Activated CD4-positive, alpha-beta memory T cell treated with anti-CD3 and anti-CD28 coated beads for 36 hours (primary cell): Measurements from ENCODE around the gene JDP2. TPM values are rescaled to one million over a fixed set of nuclear protein-coding genes. Genes with fewer than 3 reads are reported as not detected.
"Not testable (repeated sequence)": the region's sequence is repeated elsewhere in the genome, so short reads cannot be mapped to it uniquely, and the experiment has no call there.

Source experiments
- CTCF ChIA-PET: fragments of 350-600 bp; sonication (Branson Sonifier 250); formaldehyde crosslinking; loops from one replicate; lab custom pipeline; 2021; ENCODE audit warnings: antibody characterized with exemption, inconsistent platforms; lab: Charles Lee
- POLR2A ChIA-PET: fragments of 350-600 bp; sonication (Branson Sonifier 250); formaldehyde crosslinking; loops from one replicate; lab custom pipeline; 2021; ENCODE audit warnings: antibody characterized with exemption; lab: Charles Lee
- DNase-seq: peaks from one replicate; pipeline ENCODE4 v3.0.0-alpha.2; 2020
- H3K27ac Mint-ChIP-seq: one replicate; pipeline ENCODE4 v1.8.0; 2021; ENCODE audit warnings: mixed read lengths
- H3K27me3 Mint-ChIP-seq: one replicate; pipeline ENCODE4 v1.8.0; 2021; ENCODE audit warnings: mixed read lengths
- H3K36me3 Mint-ChIP-seq: one replicate; pipeline ENCODE4 v1.8.0; 2021; ENCODE audit warnings: mixed read lengths
- H3K4me1 Mint-ChIP-seq: one replicate; pipeline ENCODE4 v1.8.0; 2021; ENCODE audit warnings: low read depth, mixed read lengths
- H3K4me3 Mint-ChIP-seq: one replicate; pipeline ENCODE4 v1.8.0; 2021; ENCODE audit warnings: mild to moderate bottlenecking, mixed read lengths
- H3K9me3 Mint-ChIP-seq: one replicate; pipeline ENCODE4 v1.8.0; 2021; ENCODE audit warnings: mixed read lengths
- intact Hi-C: fragments of 100-400 bp; cut with micrococcal nuclease; formaldehyde crosslinking; loops from one replicate; pipeline ENCODE4 v1.15.1; 2023
- total RNA-seq, 2 experiments: library from RNA; stranded (reverse); gene quantifications; one replicate each; pipeline ENCODE4 v1.2.3, GENCODE V29; 2021

JDP2 gene
- total RNA-seq: 1 to 10 TPM; 1.7 to 1.8 TPM

- no peaks in the 10 kb centered on the region for H3K36me3 Mint-ChIP-seq
- POLR2A ChIA-PET: no interaction called here
- peak; percentile 55 for DNase-seq
- CTCF ChIA-PET: interaction anchor here (0.5 kb wide), 1 partner anchor 1449 kb away, joined by 3 read pairs; no protein-coding TSS in a partner anchor
- H3K9me3 Mint-ChIP-seq: peaks cover 3% of the 10 kb centered on the region
- H3K27ac Mint-ChIP-seq: no peak within 1 kb of the TSS
- H3K27me3 Mint-ChIP-seq: peaks cover 19% of the 10 kb centered on the region
- H3K4me3 Mint-ChIP-seq: peak within 1 kb of the TSS; percentile 70
- intact Hi-C loops: loop anchor here (1.0 to 5.0 kb wide), 3 partner anchors 60 to 140 kb away; no protein-coding TSS in a partner anchor
- H3K4me1 Mint-ChIP-seq: peaks cover 12% of the 10 kb centered on the region
These were observed at the start of gene JDP2 for GRCh38 chr14:75427482-75428229. TSS of gene JDP2 (plus strand) at chr14:75428022. CDS start at chr14:75437921, 9,899 bp downstream.

- CTCF ChIA-PET: no interaction called here
- POLR2A ChIA-PET: no interaction called here
- DNase-seq: no peak
- peaks cover 10% of the 10 kb centered on the region for H3K27me3 Mint-ChIP-seq
- no peaks in the 10 kb centered on the region for H3K4me1 Mint-ChIP-seq
- intact Hi-C loops: no loop called here
- H3K4me3 Mint-ChIP-seq: no peak overlapping the region
- peaks cover 2% of the 10 kb centered on the region for H3K36me3 Mint-ChIP-seq
- no peak overlapping the region for H3K27ac Mint-ChIP-seq
- H3K9me3 Mint-ChIP-seq: no peaks in the 10 kb centered on the region
These were observed 48.4 kb upstream of the JDP2 start for GRCh38 chr14:75379246-75379929.

DNA sequence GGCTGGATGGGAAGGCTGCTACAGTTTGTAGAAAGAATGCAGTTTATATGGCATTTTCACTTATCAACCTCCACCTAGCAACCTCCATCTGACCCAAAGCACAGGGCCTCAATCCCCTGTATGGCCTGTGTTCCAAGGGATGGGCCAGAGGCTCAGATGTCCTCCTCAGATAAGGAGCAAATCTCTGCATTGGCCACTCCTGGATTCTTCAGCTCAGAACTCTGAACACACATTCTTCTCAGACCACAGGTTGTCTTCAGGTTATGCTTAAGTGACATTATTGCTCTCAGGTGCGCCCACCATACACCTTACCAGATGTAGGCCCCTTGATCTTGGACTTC lies 47.9 kb upstream of the JDP2 start:
- Mint-ChIP-seq H3K27me3 (peaks cover 10% of the 10 kb centered on the region), H3K4me3 (no peak overlapping the region), H3K27ac (no peak overlapping the region), H3K9me3 (no peaks in the 10 kb centered on the region), H3K36me3 (peaks cover 5% of the 10 kb centered on the region), H3K4me1 (no peaks in the 10 kb centered on the region)
- DNase-seq: no peak
- POLR2A ChIA-PET: no interaction called here
- CTCF ChIA-PET: no interaction called here
- intact Hi-C loops: no loop called here

GRCh38 chr14:75380656-75381055 lies 47.2 kb upstream of the JDP2 start:
- H3K27ac Mint-ChIP-seq: no peak overlapping the region
- H3K4me3 Mint-ChIP-seq: no peak overlapping the region
- no peak for DNase-seq
- ChIA-PET CTCF (interaction anchor here (0.6 kb wide), 1 partner anchor 228 kb away, joined by 3 read pairs; no protein-coding TSS in a partner anchor), POLR2A (no interaction called here)
- no peaks in the 10 kb centered on the region for H3K4me1 Mint-ChIP-seq
- no peaks in the 10 kb centered on the region for H3K9me3 Mint-ChIP-seq
- H3K27me3 Mint-ChIP-seq: peaks cover 10% of the 10 kb centered on the region
- intact Hi-C loops: no loop called here
- peaks cover 6% of the 10 kb centered on the region for H3K36me3 Mint-ChIP-seq

- Mint-ChIP-seq H3K9me3 (no peaks in the 10 kb centered on the region), H3K36me3 (peaks cover 6% of the 10 kb centered on the region), H3K4me3 (no peak overlapping the region), H3K27me3 (peaks cover 10% of the 10 kb centered on the region), H3K4me1 (no peaks in the 10 kb centered on the region), H3K27ac (no peak overlapping the region)
- ChIA-PET POLR2A (no interaction called here), CTCF (interaction anchor here (1.1 to 1.2 kb wide), 2 partner anchors 9 to 72 kb away, joined by 3 to 4 read pairs; no protein-coding TSS in a partner anchor)
- intact Hi-C loops: no loop called here
- DNase-seq: no peak
These were observed 46.2 kb upstream of the JDP2 start for GRCh38 chr14:75381642-75382041.

GRCh38 chr14:75383219-75383618 lies 44.6 kb upstream of the JDP2 start:
- CTCF ChIA-PET, H3K27me3 Mint-ChIP-seq, H3K4me3 Mint-ChIP-seq, DNase-seq, H3K36me3 Mint-ChIP-seq, H3K4me1 Mint-ChIP-seq, POLR2A ChIA-PET, intact Hi-C loops, H3K27ac Mint-ChIP-seq, H3K9me3 Mint-ChIP-seq: not testable (repeated sequence)

GRCh38 chr14:75383721-75384120 lies 44.1 kb upstream of the JDP2 start:
- Mint-ChIP-seq H3K27ac (no peak overlapping the region), H3K4me3 (no peak overlapping the region), H3K36me3 (peaks cover 6% of the 10 kb centered on the region), H3K9me3 (no peaks in the 10 kb centered on the region), H3K4me1 (no peaks in the 10 kb centered on the region), H3K27me3 (peaks cover 10% of the 10 kb centered on the region)
- DNase-seq: no peak
- ChIA-PET CTCF (no interaction called here), POLR2A (no interaction called here)
- intact Hi-C loops: no loop called here

DNA sequence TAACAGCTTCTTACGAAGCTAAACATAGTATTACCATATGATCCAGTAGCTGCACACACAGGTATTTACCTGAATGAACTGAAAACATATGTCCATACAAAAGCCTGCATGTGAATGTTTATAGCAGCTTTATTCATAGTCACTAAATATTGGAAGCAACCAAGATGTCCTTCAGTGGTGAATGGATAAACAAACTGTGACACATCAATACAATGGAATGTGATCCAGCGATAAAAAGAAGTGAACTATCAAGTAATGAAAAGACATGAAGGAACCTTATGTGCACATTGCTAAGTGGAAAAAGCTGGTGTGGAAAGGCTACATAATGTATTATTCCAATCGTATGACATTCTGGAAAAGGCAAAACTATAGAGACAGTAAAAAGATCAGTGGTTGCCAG lies 38.1 kb upstream of the JDP2 start:
- H3K27me3 Mint-ChIP-seq: no peaks in the 10 kb centered on the region
- POLR2A ChIA-PET: no interaction called here
- no peak overlapping the region for H3K4me3 Mint-ChIP-seq
- no peak overlapping the region for H3K27ac Mint-ChIP-seq
- CTCF ChIA-PET: interaction anchor here (1.1 to 1.3 kb wide), 2 partner anchors 8 to 100 kb away, joined by 3 to 4 read pairs; no protein-coding TSS in a partner anchor
- intact Hi-C loops: no loop called here
- H3K36me3 Mint-ChIP-seq: peaks cover 3% of the 10 kb centered on the region
- H3K4me1 Mint-ChIP-seq: no peaks in the 10 kb centered on the region
- DNase-seq: no peak
- no peaks in the 10 kb centered on the region for H3K9me3 Mint-ChIP-seq

DNA sequence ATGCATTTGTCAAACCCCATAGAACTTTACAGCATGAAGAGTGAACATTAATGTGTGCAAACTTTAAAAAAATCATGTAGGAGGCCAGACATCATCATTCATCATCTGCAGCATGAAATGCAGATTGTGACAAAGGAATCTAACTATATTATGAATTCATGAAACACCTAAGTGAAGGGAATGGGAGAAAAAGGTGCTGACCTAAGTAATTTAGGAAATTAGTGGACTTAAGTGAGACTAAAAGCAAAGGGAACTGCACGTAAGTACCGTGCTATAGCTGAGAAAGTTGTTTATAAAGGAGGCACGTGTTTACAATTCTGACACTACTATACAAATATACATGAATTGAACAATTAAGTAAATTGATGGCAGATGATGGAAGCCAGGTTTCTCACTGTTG lies 37.6 kb upstream of the JDP2 start:
- POLR2A ChIA-PET: no interaction called here
- Mint-ChIP-seq H3K4me3 (no peak overlapping the region), H3K36me3 (no peaks in the 10 kb centered on the region), H3K4me1 (no peaks in the 10 kb centered on the region), H3K27me3 (no peaks in the 10 kb centered on the region), H3K27ac (no peak overlapping the region), H3K9me3 (no peaks in the 10 kb centered on the region)
- CTCF ChIA-PET: interaction anchor here (1.3 kb wide), 1 partner anchor 9 kb away, joined by 4 read pairs; no protein-coding TSS in a partner anchor
- intact Hi-C loops: no loop called here
- DNase-seq: no peak

DNA sequence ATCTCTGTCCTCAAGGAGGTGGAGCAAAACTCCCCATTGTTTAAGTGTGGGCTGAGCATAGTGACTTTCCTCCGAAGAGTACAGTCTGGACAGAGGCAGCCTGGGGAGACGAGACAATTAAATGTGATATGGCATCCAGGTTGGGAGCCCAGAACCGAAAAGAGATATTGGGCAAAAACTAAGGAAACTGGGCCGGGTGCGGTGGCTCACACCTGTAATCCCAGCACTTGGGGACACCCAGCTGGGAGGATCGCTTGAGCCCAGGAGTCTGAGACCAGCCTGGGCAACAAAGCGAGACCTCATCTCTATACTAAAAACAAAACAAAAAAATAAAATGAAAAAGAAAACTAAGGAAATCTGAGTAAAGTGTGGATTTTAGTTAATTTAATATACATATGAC lies 35.9 kb upstream of the JDP2 start:
- CTCF ChIA-PET: no interaction called here
- H3K27me3 Mint-ChIP-seq: no peaks in the 10 kb centered on the region

DNA sequence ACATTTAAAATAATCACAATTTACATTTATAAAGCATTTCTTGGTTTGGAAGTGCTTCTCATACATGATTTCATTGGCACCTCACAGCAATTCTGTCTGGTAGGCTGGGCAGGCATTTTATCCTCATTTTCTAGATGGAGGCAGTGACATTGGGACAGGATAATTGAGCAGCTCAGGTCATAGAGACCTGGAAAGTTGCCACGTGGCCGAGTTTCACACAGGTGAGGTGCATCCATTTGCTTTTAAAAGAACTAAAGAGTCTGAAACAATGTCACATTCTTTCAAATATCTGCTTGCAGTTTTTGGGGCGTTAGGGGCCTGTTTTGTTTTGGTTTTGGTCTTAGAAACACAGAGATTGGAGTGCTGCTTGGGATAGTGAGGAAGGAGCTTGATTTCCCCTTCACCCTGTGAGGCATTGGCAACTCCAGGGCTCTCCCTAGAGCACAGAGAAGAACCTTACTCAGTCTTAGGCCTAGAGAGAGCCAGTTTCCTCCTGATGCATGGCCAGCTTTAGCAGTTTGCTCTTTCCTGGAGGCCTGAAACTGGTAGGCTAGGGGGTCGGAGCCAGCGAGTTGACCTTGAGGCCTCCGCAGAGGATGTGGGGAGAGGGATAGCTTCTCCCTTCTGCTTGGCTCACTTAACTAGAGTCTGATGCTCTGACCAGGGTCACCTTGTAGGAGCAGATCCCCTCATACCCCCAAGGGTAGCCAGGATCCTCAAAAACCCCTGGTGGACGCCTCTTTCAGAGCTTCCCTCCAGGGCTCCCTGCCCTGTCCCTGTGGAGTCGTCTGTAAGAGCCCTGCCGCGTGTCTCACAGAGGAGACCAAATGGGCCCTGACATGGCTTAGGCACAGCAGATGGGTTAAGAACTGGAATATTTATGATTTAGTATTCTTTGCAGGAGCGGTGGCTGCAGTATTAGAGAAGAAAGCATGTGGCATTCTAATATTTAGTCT lies 34.9 kb upstream of the JDP2 start:
- ChIA-PET POLR2A (no interaction called here), CTCF (interaction anchor here (0.8 kb wide), 1 partner anchor 96 kb away, joined by 3 read pairs; no protein-coding TSS in a partner anchor)
- Mint-ChIP-seq H3K36me3 (no peaks in the 10 kb centered on the region), H3K4me3 (no peak overlapping the region), H3K27ac (no peak overlapping the region), H3K4me1 (no peaks in the 10 kb centered on the region), H3K27me3 (no peaks in the 10 kb centered on the region), H3K9me3 (no peaks in the 10 kb centered on the region)
- DNase-seq: no peak
- intact Hi-C loops: no loop called here

More for the DNA sequence above, 35.9 kb upstream of the JDP2 start:
- H3K27ac Mint-ChIP-seq: no peak overlapping the region
- H3K9me3 Mint-ChIP-seq: no peaks in the 10 kb centered on the region
- no peaks in the 10 kb centered on the region for H3K36me3 Mint-ChIP-seq
- DNase-seq: no peak
- POLR2A ChIA-PET: no interaction called here
- intact Hi-C loops: no loop called here
- no peak overlapping the region for H3K4me3 Mint-ChIP-seq
- H3K4me1 Mint-ChIP-seq: no peaks in the 10 kb centered on the region

DNA sequence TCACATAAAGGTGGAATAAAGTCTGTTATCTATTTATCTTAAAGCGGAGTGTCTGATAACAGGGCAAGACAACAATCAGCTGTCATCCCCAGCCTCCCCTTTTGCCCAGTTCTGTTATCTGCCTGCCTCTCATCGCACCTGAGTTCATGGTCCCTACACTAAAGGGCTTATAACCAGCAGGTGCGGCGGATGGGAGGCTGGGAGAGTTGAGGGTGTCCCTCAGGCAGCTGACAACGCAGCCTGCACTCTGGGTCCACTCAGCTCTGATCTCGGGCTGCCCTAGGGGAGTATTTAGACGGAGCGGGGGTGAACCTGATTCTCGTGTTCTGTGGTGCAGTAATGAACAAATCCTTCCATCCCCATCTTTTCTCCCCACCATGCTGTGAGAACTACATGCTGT lies 34.0 kb upstream of the JDP2 start:
- H3K4me3 Mint-ChIP-seq: no peak overlapping the region
- no peaks in the 10 kb centered on the region for H3K36me3 Mint-ChIP-seq
- POLR2A ChIA-PET: no interaction called here
- DNase-seq: no peak
- intact Hi-C loops: no loop called here
- no peak overlapping the region for H3K27ac Mint-ChIP-seq
- no peaks in the 10 kb centered on the region for H3K27me3 Mint-ChIP-seq
- CTCF ChIA-PET: no interaction called here
- H3K4me1 Mint-ChIP-seq: no peaks in the 10 kb centered on the region
- H3K9me3 Mint-ChIP-seq: peaks cover 3% of the 10 kb centered on the region
